ENCODE data around the gene PHACTR3. TPM values are rescaled to one million over a fixed set of nuclear protein-coding genes. Genes with fewer than 3 reads are reported as not detected.

PHACTR3 gene
- total RNA-seq, 3 donors from 2014 or later: 0.11 TPM; not detected in 2

GRCh38 chr20:59814840-59815340, 210.6 kb downstream of the PHACTR3 start:
- no peak for DNase-seq
- no peak overlapping the region for H3K4me3 Mint-ChIP-seq

GRCh38 chr20:59816146-59816738, 211.9 kb downstream of the PHACTR3 start:
- peaks cover 12% of the 10 kb centered on the region for H3K27me3 Mint-ChIP-seq (ENCODE audit: low read depth)
- no peak overlapping the region for H3K4me3 Mint-ChIP-seq
- H3K4me1 Mint-ChIP-seq (ENCODE audit: low read depth): no peaks in the 10 kb centered on the region
- H3K9me3 Mint-ChIP-seq: no peaks in the 10 kb centered on the region
- DNase-seq: no peak
- no peak for ATAC-seq
- no peaks in the 10 kb centered on the region for H3K36me3 Mint-ChIP-seq (ENCODE audit: insufficient read depth)

More at GRCh38 chr20:59814840-59815340, 210.6 kb downstream of the PHACTR3 start:
- Mint-ChIP-seq H3K9me3 (no peaks in the 10 kb centered on the region), H3K27me3 (ENCODE audit: low read depth) (peaks cover 10% of the 10 kb centered on the region), H3K36me3 (ENCODE audit: insufficient read depth) (no peaks in the 10 kb centered on the region), H3K4me1 (ENCODE audit: low read depth) (no peaks in the 10 kb centered on the region)
- ATAC-seq: no peak

- Mint-ChIP-seq H3K36me3 (ENCODE audit: insufficient read depth) (no peaks in the 10 kb centered on the region), H3K9me3 (no peaks in the 10 kb centered on the region), H3K4me3 (no peak overlapping the region), H3K4me1 (ENCODE audit: low read depth) (no peaks in the 10 kb centered on the region), H3K27me3 (ENCODE audit: low read depth) (peaks cover 12% of the 10 kb centered on the region)
- DNase-seq (no peak), ATAC-seq (no peak)
Observed at GRCh38 chr20:59817406-59817805, 213.1 kb downstream of the PHACTR3 start.

GRCh38 chr20:59817846-59818615, 213.7 kb downstream of the PHACTR3 start:
- no peak for ATAC-seq
- H3K36me3 Mint-ChIP-seq (ENCODE audit: insufficient read depth): no peaks in the 10 kb centered on the region
- H3K9me3 Mint-ChIP-seq: no peaks in the 10 kb centered on the region
- H3K27me3 Mint-ChIP-seq (ENCODE audit: low read depth): peaks cover 14% of the 10 kb centered on the region
- DNase-seq: no peak
- H3K4me3 Mint-ChIP-seq: no peak overlapping the region
- no peaks in the 10 kb centered on the region for H3K4me1 Mint-ChIP-seq (ENCODE audit: low read depth)

GRCh38 chr20:59818911-59819310, 214.6 kb downstream of the PHACTR3 start:
- DNase-seq: no peak
- Mint-ChIP-seq H3K27me3 (ENCODE audit: low read depth) (peaks cover 14% of the 10 kb centered on the region), H3K36me3 (ENCODE audit: insufficient read depth) (no peaks in the 10 kb centered on the region), H3K4me1 (ENCODE audit: low read depth) (no peaks in the 10 kb centered on the region), H3K9me3 (no peaks in the 10 kb centered on the region), H3K4me3 (no peak overlapping the region)
- no peak for ATAC-seq

GRCh38 chr20:59819496-59820203, 215.3 kb downstream of the PHACTR3 start:
- Mint-ChIP-seq H3K9me3 (no peaks in the 10 kb centered on the region), H3K36me3 (ENCODE audit: insufficient read depth) (no peaks in the 10 kb centered on the region), H3K4me3 (no peak overlapping the region), H3K27me3 (ENCODE audit: low read depth) (peaks cover 14% of the 10 kb centered on the region), H3K4me1 (ENCODE audit: low read depth) (no peaks in the 10 kb centered on the region)
- ATAC-seq (no peak), DNase-seq (no peak)

- no peaks in the 10 kb centered on the region for H3K36me3 Mint-ChIP-seq (ENCODE audit: insufficient read depth)
- H3K4me1 Mint-ChIP-seq (ENCODE audit: low read depth): no peaks in the 10 kb centered on the region
- peaks cover 17% of the 10 kb centered on the region for H3K27me3 Mint-ChIP-seq (ENCODE audit: low read depth)
- DNase-seq: no peak
- ATAC-seq: no peak
- H3K4me3 Mint-ChIP-seq: no peak overlapping the region
- no peaks in the 10 kb centered on the region for H3K9me3 Mint-ChIP-seq
Observed at GRCh38 chr20:59820204-59821041, 216.1 kb downstream of the PHACTR3 start.

- H3K9me3 Mint-ChIP-seq: no peaks in the 10 kb centered on the region
- DNase-seq (no peak), ATAC-seq (no peak)
- H3K4me3 Mint-ChIP-seq: no peak overlapping the region
- peaks cover 18% of the 10 kb centered on the region for H3K27me3 Mint-ChIP-seq (ENCODE audit: low read depth)
- H3K4me1 Mint-ChIP-seq (ENCODE audit: low read depth): no peaks in the 10 kb centered on the region
- no peaks in the 10 kb centered on the region for H3K36me3 Mint-ChIP-seq (ENCODE audit: insufficient read depth)
Observed at GRCh38 chr20:59821201-59821600, 216.9 kb downstream of the PHACTR3 start.

GRCh38 chr20:59821788-59822187, 217.4 kb downstream of the PHACTR3 start:
- ATAC-seq (no peak), DNase-seq (no peak)
- Mint-ChIP-seq H3K27me3 (ENCODE audit: low read depth) (peaks cover 18% of the 10 kb centered on the region), H3K36me3 (ENCODE audit: insufficient read depth) (no peaks in the 10 kb centered on the region), H3K9me3 (no peaks in the 10 kb centered on the region), H3K4me3 (no peak overlapping the region), H3K4me1 (ENCODE audit: low read depth) (no peaks in the 10 kb centered on the region)

- Mint-ChIP-seq H3K4me1 (ENCODE audit: low read depth) (no peaks in the 10 kb centered on the region), H3K9me3 (no peaks in the 10 kb centered on the region), H3K27me3 (ENCODE audit: low read depth) (peaks cover 16% of the 10 kb centered on the region), H3K36me3 (ENCODE audit: insufficient read depth) (no peaks in the 10 kb centered on the region), H3K4me3 (no peak overlapping the region)
- no peak for DNase-seq
- ATAC-seq: no peak
Observed at GRCh38 chr20:59822291-59823029, 218.1 kb downstream of the PHACTR3 start.

- H3K4me3 Mint-ChIP-seq: no peak overlapping the region
- DNase-seq: no peak
- ATAC-seq: no peak
- H3K36me3 Mint-ChIP-seq (ENCODE audit: insufficient read depth): no peaks in the 10 kb centered on the region
- H3K4me1 Mint-ChIP-seq (ENCODE audit: low read depth): no peaks in the 10 kb centered on the region
- H3K9me3 Mint-ChIP-seq: no peaks in the 10 kb centered on the region
- peaks cover 12% of the 10 kb centered on the region for H3K27me3 Mint-ChIP-seq (ENCODE audit: low read depth)
Observed at GRCh38 chr20:59823030-59823423, 218.7 kb downstream of the PHACTR3 start.

- ATAC-seq (no peak), DNase-seq (no peak)
- H3K27me3 Mint-ChIP-seq (ENCODE audit: low read depth): peaks cover 12% of the 10 kb centered on the region
- no peaks in the 10 kb centered on the region for H3K36me3 Mint-ChIP-seq (ENCODE audit: insufficient read depth)
- H3K9me3 Mint-ChIP-seq: no peaks in the 10 kb centered on the region
- H3K4me1 Mint-ChIP-seq (ENCODE audit: low read depth): no peaks in the 10 kb centered on the region
- no peak overlapping the region for H3K4me3 Mint-ChIP-seq
Observed at GRCh38 chr20:59823491-59824259, 219.3 kb downstream of the PHACTR3 start.

Data from activated T-cell treated with anti-CD3 and anti-CD28 coated beads, Interleukin-2, amount 50 U/mL, for 4 hours (primary cell).